OCI-LY7 (cell line): Measurements from ENCODE around the gene MMP20.

Experiments used
- EZH2phosphoT487 ChIP-seq: fragments of 200-600 bp; sonication (generic); IDR thresholded peaks from 2 replicates; pipeline ENCODE4 v1.6.1; 2018; ENCODE audit warnings: low read depth, borderline replicate concordance, mild to moderate bottlenecking, mixed run types, antibody characterized with exemption, low read length, moderate library complexity, mixed read lengths
- TF ChIP-seq, protein P1 (sequence below): fragments of 200-600 bp; sonication (generic); conservative IDR thresholded peaks from 2 replicates; pipeline ENCODE4 v1.5.1; 2014; ENCODE audit warnings: mild to moderate bottlenecking, antibody characterized with exemption, low read length, moderate library complexity, mixed read lengths

DNA sequence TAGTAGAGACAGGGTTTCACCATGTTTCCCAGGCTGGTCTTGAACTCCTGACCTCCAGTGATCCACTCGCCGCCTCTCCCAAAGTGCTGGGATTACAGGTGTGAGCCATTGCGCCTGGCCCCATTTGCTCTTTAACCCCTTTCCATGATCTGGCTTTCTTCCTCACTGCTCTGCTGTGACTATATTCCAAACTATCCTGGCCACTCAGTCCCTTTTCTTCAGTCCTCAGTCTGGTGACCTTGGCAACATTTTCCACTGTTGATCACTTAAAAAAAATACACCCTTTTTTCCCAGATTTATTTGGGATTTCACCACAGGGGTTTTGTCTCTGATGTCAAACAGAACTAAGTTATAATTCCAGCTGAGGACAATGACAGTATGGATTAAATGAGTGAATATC lies 24.5 kb downstream of the MMP20 start:
- TF ChIP-seq, protein P1, sequence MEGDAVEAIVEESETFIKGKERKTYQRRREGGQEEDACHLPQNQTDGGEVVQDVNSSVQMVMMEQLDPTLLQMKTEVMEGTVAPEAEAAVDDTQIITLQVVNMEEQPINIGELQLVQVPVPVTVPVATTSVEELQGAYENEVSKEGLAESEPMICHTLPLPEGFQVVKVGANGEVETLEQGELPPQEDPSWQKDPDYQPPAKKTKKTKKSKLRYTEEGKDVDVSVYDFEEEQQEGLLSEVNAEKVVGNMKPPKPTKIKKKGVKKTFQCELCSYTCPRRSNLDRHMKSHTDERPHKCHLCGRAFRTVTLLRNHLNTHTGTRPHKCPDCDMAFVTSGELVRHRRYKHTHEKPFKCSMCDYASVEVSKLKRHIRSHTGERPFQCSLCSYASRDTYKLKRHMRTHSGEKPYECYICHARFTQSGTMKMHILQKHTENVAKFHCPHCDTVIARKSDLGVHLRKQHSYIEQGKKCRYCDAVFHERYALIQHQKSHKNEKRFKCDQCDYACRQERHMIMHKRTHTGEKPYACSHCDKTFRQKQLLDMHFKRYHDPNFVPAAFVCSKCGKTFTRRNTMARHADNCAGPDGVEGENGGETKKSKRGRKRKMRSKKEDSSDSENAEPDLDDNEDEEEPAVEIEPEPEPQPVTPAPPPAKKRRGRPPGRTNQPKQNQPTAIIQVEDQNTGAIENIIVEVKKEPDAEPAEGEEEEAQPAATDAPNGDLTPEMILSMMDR: no peak
- TF ChIP-seq EZH2phosphoT487: no peak
